Activated CD4-positive, alpha-beta T cell treated with anti-CD3 and anti-CD28 coated beads, Interleukin-2, amount 50 U/mL, for 48 hours (primary cell): ENCODE results near the gene RRP12.

Experiments
- DNase-seq, 2 experiments: peaks; one replicate each; pipeline ENCODE4 v3.0.0-alpha.2; 2020

The RRP12 gene

DNA sequence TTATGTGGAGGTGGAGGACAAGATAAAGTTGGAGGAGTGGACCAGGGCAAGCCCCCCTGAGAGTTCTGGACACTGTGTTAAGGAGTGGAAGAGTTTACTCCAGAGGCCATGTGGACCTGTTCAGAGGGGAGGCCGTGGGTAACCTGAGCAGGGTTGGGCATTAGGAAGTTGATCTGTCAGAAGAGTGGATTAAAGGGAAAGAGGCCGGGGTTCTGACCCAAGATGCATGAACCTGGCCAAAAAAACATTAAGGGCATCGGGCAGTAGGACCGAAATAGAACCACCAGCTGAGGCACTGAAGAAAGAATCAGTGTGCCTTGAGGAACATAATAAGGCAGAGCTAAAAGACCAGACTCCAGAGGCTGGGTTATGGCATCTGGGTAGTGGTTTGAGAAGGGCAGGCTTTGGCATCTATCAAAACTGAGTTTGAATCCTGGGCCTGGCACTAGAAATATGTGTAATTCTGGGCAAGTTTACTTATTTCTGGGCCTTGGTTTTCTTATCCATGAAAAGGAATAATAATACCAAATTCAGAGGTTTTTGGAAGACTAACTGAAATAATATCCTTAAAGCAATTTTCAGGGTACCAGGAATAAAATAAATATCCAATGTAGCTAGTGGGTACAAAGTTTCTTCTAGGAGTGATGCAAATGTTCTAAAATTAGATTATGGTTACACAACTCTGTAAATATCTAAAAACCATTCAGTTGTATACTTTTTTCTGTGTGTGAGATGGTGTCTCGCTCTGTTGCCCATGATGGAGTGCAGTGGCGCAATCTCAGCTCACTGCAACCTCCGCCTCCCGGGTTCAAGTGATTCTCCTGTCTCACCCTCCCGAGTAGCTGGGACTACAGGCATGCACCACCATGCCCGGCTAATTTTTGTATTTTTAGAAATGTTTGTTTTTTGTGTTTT is 93.0 kb downstream of the RRP12 start:
- DNase-seq: no peak

DNA sequence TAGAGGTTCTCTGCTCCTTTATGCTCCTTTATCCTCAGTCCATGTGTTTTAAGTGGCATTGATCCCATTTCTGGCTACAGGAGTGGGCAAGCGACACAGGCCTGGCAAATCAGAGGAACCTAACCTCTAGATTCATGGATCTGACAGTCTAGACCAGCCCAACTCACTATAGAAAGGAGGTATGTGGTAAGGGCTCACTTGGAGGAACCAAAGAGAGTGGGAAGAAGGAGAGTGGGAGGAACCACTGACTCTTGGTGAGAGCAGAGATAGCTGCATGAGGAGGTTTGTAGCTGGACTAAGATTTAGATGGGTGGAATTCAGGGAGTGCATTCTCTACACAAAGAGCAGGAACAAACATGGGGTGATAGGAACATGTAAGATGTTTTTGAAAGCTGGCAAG is 93.7 kb downstream of the RRP12 start:
- no peak for DNase-seq
